CD4-positive, alpha-beta memory T cell (primary cell): Measurements from ENCODE around the gene NCKIPSD. TPM values are rescaled to one million over a fixed set of nuclear protein-coding genes. Genes with fewer than 3 reads are reported as not detected.

Experiments
- CTCF ChIA-PET: fragments of 350-600 bp; sonication (Branson Sonifier 250); formaldehyde crosslinking; loops from one replicate; lab custom pipeline; 2021; ENCODE audit warnings: inconsistent platforms; ENCODE audit not compliant: partially characterized antibody; lab: Charles Lee
- POLR2A ChIA-PET: fragments of 350-600 bp; sonication (Branson Sonifier 250); formaldehyde crosslinking; loops from one replicate; lab custom pipeline; 2021; ENCODE audit not compliant: partially characterized antibody; lab: Charles Lee
- DNase-seq, 5 donors: peaks; one replicate each; pipeline versions ENCODE4 v3.0.0 to v3.0.0-alpha.2; 2020 to 2022; ENCODE audit warnings: mixed read lengths in 1 of 5
- H3K27ac ChIP-seq: one replicate; pipeline ENCODE4 v1.7.0; 2013; ENCODE audit warnings: low read depth, low read length
- H3K27me3 ChIP-seq: 2 replicates; pipeline ENCODE4 v1.7.0; 2013; ENCODE audit warnings: mild to moderate bottlenecking, low read length, moderate library complexity; ENCODE audit not compliant: insufficient read depth
- H3K36me3 ChIP-seq: 2 replicates; pipeline ENCODE4 v1.7.0; 2013; ENCODE audit warnings: mild to moderate bottlenecking, low read length, moderate library complexity; ENCODE audit not compliant: insufficient read depth
- H3K4me1 ChIP-seq: 2 replicates; pipeline ENCODE4 v1.7.0; 2013; ENCODE audit warnings: mild to moderate bottlenecking, low read length, moderate library complexity; ENCODE audit not compliant: insufficient read depth
- H3K4me3 ChIP-seq, 2 donors: one replicate each; pipeline ENCODE4 v1.7.0; 2013; ENCODE audit warnings: low read length in 2 of 2, mild to moderate bottlenecking in 1 of 2
- H3K9me3 ChIP-seq, 2 donors: one replicate each; pipeline ENCODE4 v1.7.0; 2013; ENCODE audit warnings: low read length in 2 of 2, control low read depth in 1 of 2; ENCODE audit not compliant: control insufficient read depth in 1 of 2
- H3K27ac Mint-ChIP-seq, 7 donors: one replicate each; pipeline ENCODE4 v1.8.0; 2020 to 2021; ENCODE audit warnings: mixed read lengths in 7 of 7, mild to moderate bottlenecking in 6 of 7, inconsistent platforms in 3 of 7, moderate library complexity in 3 of 7
- H3K27me3 Mint-ChIP-seq, 2 donors: one replicate each; pipeline ENCODE4 v1.8.0; 2020 to 2021; ENCODE audit warnings: mixed read lengths in 2 of 2
- H3K36me3 Mint-ChIP-seq, 2 donors: one replicate each; pipeline ENCODE4 v1.8.0; 2020 to 2021; ENCODE audit warnings: mixed read lengths in 2 of 2, inconsistent platforms in 1 of 2, mild to moderate bottlenecking in 1 of 2
- H3K4me1 Mint-ChIP-seq, 4 donors: one replicate each; pipeline ENCODE4 v1.8.0; 2020 to 2021; ENCODE audit warnings: mixed read lengths in 4 of 4, mild to moderate bottlenecking in 1 of 4
- H3K4me3 Mint-ChIP-seq, 8 donors: one replicate each; pipeline ENCODE4 v1.8.0; 2020 to 2021; ENCODE audit warnings: mixed read lengths in 8 of 8, mild to moderate bottlenecking in 7 of 8, moderate library complexity in 6 of 8, inconsistent platforms in 3 of 8
- H3K9me3 Mint-ChIP-seq, 8 donors: one replicate each; pipeline ENCODE4 v1.8.0; 2020 to 2021; ENCODE audit warnings: mixed read lengths in 8 of 8, mild to moderate bottlenecking in 5 of 8, inconsistent platforms in 3 of 8, moderate library complexity in 1 of 8
- intact Hi-C: fragments of 100-400 bp; cut with micrococcal nuclease; formaldehyde crosslinking; loops from one replicate; pipeline ENCODE4 v1.15.1; 2023
- microRNA-seq: library from miRNA; unstranded; fragments of <30 nt; microRNA quantifications from one replicate; pipeline ENCODE4 v1.2.0, GENCODE V29; 2021; ENCODE audit warnings: borderline replicate concordance, borderline number of aligned reads, borderline microRNAs expressed, mixed read lengths
- polyA plus RNA-seq, 2 donors: library from polyadenylated mRNA; unstranded; fragments of 300-500 nt; fragmentation: Illumina TruSeq; gene quantifications; one replicate each; pipeline ENCODE4 v1.2.3, GENCODE V29; 2021
- total RNA-seq, 2 experiments: library from RNA; stranded (reverse); gene quantifications; one replicate each; pipeline ENCODE4 v1.2.3, GENCODE V29; 2021

Gene NCKIPSD
- total and polyA plus RNA-seq, 4 experiments from 2014 or later: 8.3 to 21.7 (median 18.1) TPM

GRCh38 chr3:48624767-48625166 lies 60.9 kb downstream of the NCKIPSD start:
- Mint-ChIP-seq H3K27ac (no peak overlapping the region), H3K4me3 (no peak overlapping the region), H3K27me3 (no peaks in the 10 kb centered on the region), H3K9me3 (no peaks in the 10 kb centered on the region), H3K36me3 (peaks cover 11 to 24% of the 10 kb centered on the region in 2 donors), H3K4me1 (peaks cover 5 to 16% (median 8%) of the 10 kb centered on the region in 4 donors)
- Histone ChIP-seq H3K27ac (no peak overlapping the region), H3K9me3 (no peaks in the 10 kb centered on the region), H3K36me3 (no peaks in the 10 kb centered on the region), H3K27me3 (no peaks in the 10 kb centered on the region), H3K4me1 (peaks cover 5% of the 10 kb centered on the region), H3K4me3 (no peak overlapping the region)
- ChIA-PET CTCF (interaction anchor here (1.2 to 1.3 kb wide), 2 partner anchors 10 to 11 kb away, joined by 3 read pairs; no protein-coding TSS in a partner anchor), POLR2A (no interaction called here)
- intact Hi-C loops: no loop called here
- no peak for DNase-seq

- Mint-ChIP-seq H3K36me3 (peaks cover 11 to 18% of the 10 kb centered on the region in 2 donors), H3K9me3 (peaks cover 0 to 2% (median 0%) of the 10 kb centered on the region in 8 donors), H3K27me3 (no peaks in the 10 kb centered on the region), H3K27ac (peak overlapping the region in 3 of 7 donors; percentile 5 to 52 (median 24)), H3K4me1 (peaks cover 5 to 16% (median 8%) of the 10 kb centered on the region in 4 donors), H3K4me3 (no peak overlapping the region)
- H3K4me1 ChIP-seq: peaks cover 5% of the 10 kb centered on the region
- DNase-seq: no peak
- CTCF ChIA-PET: interaction anchor here (1.3 kb wide), 1 partner anchor 12 kb away, joined by 3 read pairs; no protein-coding TSS in a partner anchor
- no peak overlapping the region for H3K27ac ChIP-seq
- no peaks in the 10 kb centered on the region for H3K27me3 ChIP-seq
- no peak overlapping the region for H3K4me3 ChIP-seq
- H3K9me3 ChIP-seq: no peaks in the 10 kb centered on the region
- no peaks in the 10 kb centered on the region for H3K36me3 ChIP-seq
- POLR2A ChIA-PET: interaction anchor here (1.2 kb wide), 1 partner anchor 11 kb away, joined by 3 read pairs; no protein-coding TSS in a partner anchor
- intact Hi-C loops: no loop called here
These were observed 61.7 kb downstream of the NCKIPSD start for GRCh38 chr3:48623851-48624547.

Small RNA genes within 50 kb of the gene (microRNA-seq; reads per million reads assigned to microRNA genes)
- gene MIR4793: not detected

Other genes with a start within 250 kb of the NCKIPSD start
- gene CCDC51, start 245.8 kb downstream of the NCKIPSD start, total RNA-seq: 1 to 10 TPM; 5.1 to 5.4 TPM
- gene CCDC51, start 245.8 kb downstream of the NCKIPSD start, polyA plus RNA-seq: 10 to 100 TPM in 1 of 2 donors, 1 to 10 TPM in 1; 6.6 to 13.3 TPM
- gene TMA7, start 245.7 kb downstream of the NCKIPSD start, total RNA-seq: 100 to 1,000 TPM; 309 to 310 TPM
- gene TMA7, start 245.7 kb downstream of the NCKIPSD start, polyA plus RNA-seq: 100 to 1,000 TPM; 765 to 952 TPM
- gene ATRIP, start 239.2 kb downstream of the NCKIPSD start, total RNA-seq: 10 to 100 TPM; 14.9 to 15.2 TPM
- gene ATRIP, start 239.2 kb downstream of the NCKIPSD start, polyA plus RNA-seq: 10 to 100 TPM; 11.3 to 15.4 TPM
- gene SHISA5, start 181.7 kb downstream of the NCKIPSD start, total RNA-seq: 100 to 1,000 TPM; 218 TPM
- 100 to 1,000 TPM; 434 to 470 TPM for gene SHISA5, start 181.7 kb downstream of the NCKIPSD start, polyA plus RNA-seq
- 1 to 10 TPM; 2.6 to 2.7 TPM for gene PFKFB4, start 129.1 kb downstream of the NCKIPSD start, total RNA-seq
- 1 to 10 TPM; 2.5 TPM for gene PFKFB4, start 129.1 kb downstream of the NCKIPSD start, polyA plus RNA-seq
- not detected for gene UCN2, start 122.1 kb downstream of the NCKIPSD start, total RNA-seq
- not detected for gene UCN2, start 122.1 kb downstream of the NCKIPSD start, polyA plus RNA-seq
- 1 to 10 TPM; 1.2 to 1.9 TPM for gene COL7A1, start 90.6 kb downstream of the NCKIPSD start, total RNA-seq
- gene COL7A1, start 90.6 kb downstream of the NCKIPSD start, polyA plus RNA-seq: not detected
- 10 to 100 TPM; 73.7 to 91.3 TPM for gene UQCRC1, start 76.3 kb downstream of the NCKIPSD start, total RNA-seq
- 100 to 1,000 TPM; 152 to 313 TPM for gene UQCRC1, start 76.3 kb downstream of the NCKIPSD start, polyA plus RNA-seq
- not detected for gene TMEM89, start 64.1 kb downstream of the NCKIPSD start, total RNA-seq
- not detected for gene TMEM89, start 64.1 kb downstream of the NCKIPSD start, polyA plus RNA-seq
- 10 to 100 TPM; 31.6 to 32.4 TPM for gene SLC26A6, start 50.5 kb downstream of the NCKIPSD start, total RNA-seq
- 1 to 10 TPM; 3.0 to 3.5 TPM for gene SLC26A6, start 50.5 kb downstream of the NCKIPSD start, polyA plus RNA-seq
- gene CELSR3, start 23.0 kb downstream of the NCKIPSD start, total RNA-seq: 1 to 10 TPM; 3.3 to 3.5 TPM
- under 1 TPM; 0.04 to 0.78 TPM for gene CELSR3, start 23.0 kb downstream of the NCKIPSD start, polyA plus RNA-seq
- 10 to 100 TPM; 84.5 to 91.8 TPM for gene IP6K2, start 31.3 kb upstream of the NCKIPSD start, total RNA-seq
- 10 to 100 TPM; 49.4 to 50.3 TPM for gene IP6K2, start 31.3 kb upstream of the NCKIPSD start, polyA plus RNA-seq
- 10 to 100 TPM; 41.7 to 45.0 TPM for gene PRKAR2A, start 162.0 kb upstream of the NCKIPSD start, total RNA-seq
- gene PRKAR2A, start 162.0 kb upstream of the NCKIPSD start, polyA plus RNA-seq: 10 to 100 TPM; 11.2 to 16.1 TPM
- gene SLC25A20, start 213.0 kb upstream of the NCKIPSD start, total RNA-seq: 10 to 100 TPM; 12.7 to 19.2 TPM
- 10 to 100 TPM; 21.9 to 67.6 TPM for gene SLC25A20, start 213.0 kb upstream of the NCKIPSD start, polyA plus RNA-seq
- gene ARIH2, start 232.9 kb upstream of the NCKIPSD start, total RNA-seq: 100 to 1,000 TPM; 141 to 149 TPM
- 100 to 1,000 TPM; 109 to 153 TPM for gene ARIH2, start 232.9 kb upstream of the NCKIPSD start, polyA plus RNA-seq